MM.1S (cell line): ENCODE measurements around the gene TMEM242.

ENCODE experiments used
- DNase-seq: peaks from one replicate; pipeline ENCODE4 v3.0.0-alpha.2; 2015
- H2AFZ ChIP-seq: fragments of 300-600 bp; sonication (generic); 2 replicates; pipeline ENCODE4 v1.6.0; 2016; ENCODE audit warnings: antibody characterized with exemption, low read length
- H3F3A ChIP-seq: fragments of 300-600 bp; sonication (generic); 2 replicates; pipeline ENCODE4 v1.6.1; 2016; ENCODE audit warnings: mild to moderate bottlenecking, antibody characterized with exemption, low read length, moderate library complexity, mixed read lengths; ENCODE audit not compliant: insufficient read depth
- H3K27ac ChIP-seq: fragments of 300-600 bp; sonication (generic); 2 replicates; pipeline ENCODE4 v1.5.1; 2016; ENCODE audit warnings: mild to moderate bottlenecking, low read length
- H3K27me3 ChIP-seq: fragments of 300-600 bp; sonication (generic); replicated peaks from 2 replicates; pipeline ENCODE4 v1.6.0; 2016; ENCODE audit warnings: low read length; ENCODE audit not compliant: insufficient read depth
- H3K36me3 ChIP-seq: fragments of 300-600 bp; sonication (generic); replicated peaks from 2 replicates; pipeline ENCODE4 v1.6.1; 2016; ENCODE audit warnings: mild to moderate bottlenecking, low read length, mixed read lengths; ENCODE audit not compliant: insufficient read depth
- H3K4me1 ChIP-seq: fragments of 300-600 bp; sonication (generic); 2 replicates; pipeline ENCODE4 v1.6.1; 2016; ENCODE audit warnings: low read length, mixed read lengths
- H3K4me2 ChIP-seq: fragments of 300-600 bp; sonication (generic); 2 replicates; pipeline ENCODE4 v1.6.0; 2016; ENCODE audit warnings: low read depth, low read length
- H3K4me3 ChIP-seq: fragments of 300-600 bp; sonication (generic); 2 replicates; pipeline ENCODE4 v1.5.1; 2016; ENCODE audit warnings: low read length, mixed read lengths
- H3K79me2 ChIP-seq: fragments of 300-600 bp; sonication (generic); 2 replicates; pipeline ENCODE4 v1.6.1; 2016; ENCODE audit warnings: mixed run types, low read length, mixed read lengths
- H3K9ac ChIP-seq: fragments of 300-600 bp; sonication (generic); 2 replicates; pipeline ENCODE4 v1.6.1; 2016; ENCODE audit warnings: low read length, mixed read lengths
- H3K9me2 ChIP-seq: fragments of 300-600 bp; sonication (generic); replicated peaks from 2 replicates; pipeline ENCODE4 v1.6.1; 2016; ENCODE audit warnings: mild to moderate bottlenecking, low read length, mixed read lengths; ENCODE audit not compliant: insufficient read depth
- H3K9me3 ChIP-seq: fragments of 300-600 bp; sonication (generic); replicated peaks from 2 replicates; pipeline ENCODE4 v1.6.1; 2016; ENCODE audit warnings: mild to moderate bottlenecking, low read length, mixed read lengths; ENCODE audit not compliant: insufficient read depth
- H4K20me1 ChIP-seq: fragments of 300-600 bp; sonication (generic); 2 replicates; pipeline ENCODE4 v1.6.1; 2016; ENCODE audit warnings: mild to moderate bottlenecking, low read length, moderate library complexity, mixed read lengths; ENCODE audit not compliant: insufficient read depth
- CTCF ChIP-seq: fragments of 300-600 bp; sonication (generic); IDR thresholded peaks from 2 replicates; pipeline ENCODE4 v1.5.1; 2016; ENCODE audit warnings: antibody characterized with exemption, low read length, mixed read lengths
- EZH2 ChIP-seq: fragments of 300-600 bp; sonication (generic); optimal IDR thresholded peaks from 2 replicates; pipeline ENCODE3; 2017; ENCODE audit warnings: low read depth, mild to moderate bottlenecking, antibody characterized with exemption, low read length, mixed read lengths
- EZH2phosphoT487 ChIP-seq: fragments of 300-600 bp; sonication (generic); IDR thresholded peaks from 2 replicates; pipeline ENCODE4 v1.6.1; 2018; ENCODE audit warnings: antibody characterized with exemption, low read length

TMEM242 gene

GRCh38 chr6:157268835-157269234 lies 54.5 kb downstream of the TMEM242 start:
- Histone ChIP-seq H3K27me3 (no peaks in the 10 kb centered on the region), H3F3A (no peaks in the 10 kb centered on the region), H4K20me1 (no peaks in the 10 kb centered on the region), H3K4me3 (no peak overlapping the region), H3K9me2 (no peaks in the 10 kb centered on the region), H3K4me2 (no peak overlapping the region), H3K4me1 (no peaks in the 10 kb centered on the region), H3K9ac (no peak overlapping the region), H3K9me3 (no peaks in the 10 kb centered on the region), H2AFZ (no peak overlapping the region), H3K27ac (no peak overlapping the region), H3K79me2 (no peaks in the 10 kb centered on the region), H3K36me3 (no peaks in the 10 kb centered on the region)
- no peak for TF ChIP-seq EZH2phosphoT487
- no peak for TF ChIP-seq EZH2
- TF ChIP-seq CTCF = no peak
- no peak for DNase-seq

GRCh38 chr6:157268396-157268795 lies 54.9 kb downstream of the TMEM242 start:
- Histone ChIP-seq H3K9me2 (no peaks in the 10 kb centered on the region), H3K9ac (no peak overlapping the region), H3K27ac (no peak overlapping the region), H3F3A (no peaks in the 10 kb centered on the region), H3K4me3 (no peak overlapping the region), H3K4me1 (no peaks in the 10 kb centered on the region), H4K20me1 (no peaks in the 10 kb centered on the region), H3K79me2 (no peaks in the 10 kb centered on the region), H3K27me3 (no peaks in the 10 kb centered on the region), H3K9me3 (no peaks in the 10 kb centered on the region), H3K36me3 (no peaks in the 10 kb centered on the region), H3K4me2 (no peak overlapping the region), H2AFZ (no peak overlapping the region)
- no peak for DNase-seq
- no peak for TF ChIP-seq CTCF
- no peak for TF ChIP-seq EZH2
- no peak for TF ChIP-seq EZH2phosphoT487

- H3K9me3 ChIP-seq = no peaks in the 10 kb centered on the region
- no peaks in the 10 kb centered on the region for H3K79me2 ChIP-seq
- no peaks in the 10 kb centered on the region for H3K4me1 ChIP-seq
- H2AFZ ChIP-seq = no peak overlapping the region
- no peaks in the 10 kb centered on the region for H3F3A ChIP-seq
- no peak overlapping the region for H3K4me2 ChIP-seq
- no peaks in the 10 kb centered on the region for H3K36me3 ChIP-seq
- H3K27ac ChIP-seq = no peak overlapping the region
- no peaks in the 10 kb centered on the region for H3K9me2 ChIP-seq
- no peaks in the 10 kb centered on the region for H4K20me1 ChIP-seq
- H3K4me3 ChIP-seq = no peak overlapping the region
- no peak overlapping the region for H3K9ac ChIP-seq
- H3K27me3 ChIP-seq = no peaks in the 10 kb centered on the region
- no peak for DNase-seq
- no peak for TF ChIP-seq CTCF
- TF ChIP-seq EZH2phosphoT487 = no peak
- no peak for TF ChIP-seq EZH2
Observed at GRCh38 chr6:157267654-157268053, 55.7 kb downstream of the TMEM242 start.
